ENCODE data around the gene ULK4.

The ULK4 gene

DNA sequence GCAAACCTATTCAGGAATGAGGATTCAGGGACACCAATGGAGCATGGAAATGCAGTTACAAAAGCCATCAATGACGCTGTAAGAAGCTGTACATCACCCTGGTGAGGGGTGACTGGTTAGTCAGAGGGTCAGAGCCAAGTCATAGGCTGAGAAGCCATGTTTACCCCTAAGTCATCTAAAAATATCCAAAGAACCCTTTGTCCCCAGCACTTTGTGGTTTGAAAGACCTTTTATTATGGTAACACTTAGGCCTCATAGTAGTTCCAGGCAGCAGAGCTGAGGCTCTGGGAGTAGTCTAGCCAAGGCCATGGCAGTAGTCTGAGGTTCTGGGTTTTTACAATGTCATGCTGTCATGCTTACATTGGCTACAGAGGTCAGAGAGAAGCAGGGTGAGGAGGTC is 631.4 kb downstream of the ULK4 start:
- DNase-seq: no peak

- no peak for DNase-seq
These were observed 632.0 kb downstream of the ULK4 start for GRCh38 chr3:41329881-41330280.

GRCh38 chr3:41328926-41329325 is 633.0 kb downstream of the ULK4 start:
- DNase-seq: no peak

DNA sequence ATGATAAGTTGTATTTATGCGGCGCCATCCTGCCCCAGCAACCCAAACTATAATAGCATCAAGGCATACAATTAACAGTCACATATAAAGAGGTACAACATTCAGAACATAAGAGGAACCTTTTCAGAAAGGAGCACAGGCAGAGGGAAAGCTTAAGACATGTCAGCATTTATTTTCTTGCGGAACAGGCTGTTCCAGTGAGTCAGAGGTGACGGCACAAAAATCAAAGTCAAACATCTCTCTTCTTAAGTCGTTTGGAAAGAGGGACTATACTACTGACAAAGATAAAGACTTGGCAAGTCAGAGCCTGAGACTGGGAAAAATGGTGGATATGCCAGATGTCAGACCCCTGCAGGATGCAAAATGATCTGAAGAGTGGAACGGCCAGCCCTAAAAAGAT is 634.2 kb downstream of the ULK4 start:
- DNase-seq: no peak

GRCh38 chr3:41324156-41324475 is 637.8 kb downstream of the ULK4 start:
- DNase-seq: no peak

DNA sequence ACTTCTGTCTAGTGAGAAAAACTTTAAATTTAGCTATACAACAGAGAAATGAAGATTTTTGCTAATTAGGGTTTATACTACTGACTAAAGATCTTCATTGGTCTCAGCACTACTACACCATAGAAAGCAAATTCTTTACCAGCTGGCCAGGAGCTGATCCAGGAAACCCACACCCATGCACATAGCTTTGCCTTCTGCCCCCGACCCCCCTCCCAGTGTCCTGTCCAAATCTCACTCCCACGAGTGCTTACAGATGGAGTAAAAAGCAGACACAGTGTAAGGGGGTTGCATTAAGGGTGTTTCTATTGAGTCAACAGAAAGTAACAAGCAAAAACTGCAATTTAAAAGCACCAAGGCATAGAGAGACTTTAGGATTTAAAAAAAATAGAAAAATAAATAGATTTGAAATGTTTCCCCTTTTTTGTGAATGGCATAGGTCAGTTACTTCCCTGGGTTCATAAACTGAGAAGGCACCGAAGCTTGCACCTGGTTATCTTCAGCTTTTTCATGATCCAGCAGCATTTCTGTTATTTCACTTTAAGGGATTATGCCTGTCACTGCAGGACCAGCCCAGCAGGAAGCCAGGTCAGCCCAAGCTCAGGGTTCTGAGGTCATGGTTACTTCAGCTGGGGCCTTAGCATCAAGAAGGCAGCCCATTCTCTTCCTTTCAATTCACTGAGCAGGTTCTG is 638.3 kb downstream of the ULK4 start:
- no peak for DNase-seq

- DNase-seq: no peak
These were observed 640.3 kb downstream of the ULK4 start for GRCh38 chr3:41321642-41321980.

DNA sequence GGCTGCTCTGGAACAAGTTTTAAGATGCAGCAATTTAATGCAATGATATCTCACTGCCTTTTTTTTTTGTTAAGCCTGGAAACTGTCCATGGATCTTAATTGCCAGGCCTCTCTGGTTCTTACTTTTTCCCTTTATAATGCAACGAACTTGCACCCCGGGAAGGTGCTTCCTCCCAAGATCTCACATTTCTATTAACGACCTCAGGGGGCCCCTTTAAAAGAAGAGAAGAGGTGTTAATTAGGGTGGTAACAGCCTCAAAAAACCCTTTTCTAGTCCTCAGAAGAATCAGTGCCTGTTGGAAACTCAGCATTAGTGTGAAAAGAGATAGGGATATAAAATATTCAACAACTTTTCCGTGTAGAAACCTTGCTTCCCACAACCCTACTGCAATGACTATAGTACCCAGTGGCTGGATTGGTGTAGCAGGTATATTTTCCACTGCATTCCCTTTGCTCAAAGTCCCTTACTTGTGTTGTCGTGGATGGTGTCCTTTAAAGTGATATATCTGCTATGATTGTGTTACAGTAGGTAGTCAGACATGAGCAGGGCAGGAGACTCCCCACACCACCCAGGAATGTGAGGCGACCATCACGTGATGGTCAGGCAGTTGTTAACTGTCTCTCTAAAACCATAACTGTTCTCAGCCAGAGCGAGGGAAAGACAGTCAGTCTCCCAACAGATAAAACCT is 640.8 kb downstream of the ULK4 start:
- no peak for DNase-seq

DNA sequence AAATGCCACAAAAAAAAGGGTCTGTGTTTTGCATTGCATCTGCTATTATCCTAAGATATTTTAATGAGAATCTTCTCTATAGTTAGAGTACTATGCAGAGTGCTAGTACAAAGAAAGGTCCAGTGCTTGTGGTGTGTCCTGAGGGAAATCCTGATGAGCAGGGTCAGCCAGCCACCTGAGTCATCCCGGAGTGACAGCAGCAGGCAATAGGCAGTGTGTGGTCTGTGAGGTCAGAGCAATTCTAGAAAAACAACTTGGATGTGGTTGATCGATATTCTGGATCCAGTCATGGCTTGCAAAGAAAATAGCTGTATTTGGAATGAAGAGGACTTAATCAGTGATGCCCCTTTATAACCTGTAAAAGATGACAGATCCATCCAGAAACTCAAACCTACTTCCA is 643.4 kb downstream of the ULK4 start:
- no peak for DNase-seq

DNA sequence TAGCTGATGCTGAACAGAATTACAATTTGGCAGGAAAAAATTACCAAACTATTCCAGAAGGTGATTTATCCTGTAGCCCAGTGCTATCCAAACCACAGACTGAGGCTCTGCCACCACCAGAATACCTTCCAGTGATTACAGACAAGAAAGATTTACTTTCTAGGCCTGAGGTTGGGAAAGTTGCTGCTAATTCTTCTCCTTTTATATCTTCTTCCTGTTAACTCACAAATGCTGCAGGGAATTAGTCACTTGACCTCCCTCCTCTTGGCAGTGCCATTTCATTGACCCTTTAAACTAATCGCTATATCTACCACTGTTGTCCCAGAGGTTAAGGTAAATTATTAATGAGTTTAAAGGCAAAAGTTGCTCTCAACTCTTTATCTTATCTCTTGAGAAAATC is 644.2 kb downstream of the ULK4 start:
- DNase-seq: no peak

GRCh38 chr3:41317298-41317697 is 644.6 kb downstream of the ULK4 start:
- DNase-seq: no peak

DNA sequence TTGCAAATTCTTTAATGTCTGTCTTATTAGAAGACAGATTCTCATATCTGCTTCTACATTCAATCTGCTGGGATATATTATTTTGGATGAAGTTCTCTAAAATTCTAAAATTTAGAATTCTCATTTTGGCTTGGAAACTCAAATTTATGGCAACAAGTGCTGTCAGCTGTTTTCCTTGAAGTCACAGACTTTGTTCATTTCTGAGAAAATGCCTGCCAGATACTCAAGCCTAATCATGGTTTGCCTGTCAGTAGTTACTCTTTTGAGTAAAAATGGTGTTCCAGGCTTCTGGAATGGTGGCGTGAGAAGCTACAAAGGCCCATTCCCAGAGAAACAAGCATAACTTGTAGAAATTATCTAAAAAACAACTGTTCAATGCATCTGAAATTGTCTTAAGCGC is 646.8 kb downstream of the ULK4 start:
- no peak for DNase-seq

- DNase-seq: no peak
These were observed 653.8 kb downstream of the ULK4 start for GRCh38 chr3:41308119-41308518.

- no peak for DNase-seq
These were observed 654.8 kb downstream of the ULK4 start for GRCh38 chr3:41307065-41307464.

DNA sequence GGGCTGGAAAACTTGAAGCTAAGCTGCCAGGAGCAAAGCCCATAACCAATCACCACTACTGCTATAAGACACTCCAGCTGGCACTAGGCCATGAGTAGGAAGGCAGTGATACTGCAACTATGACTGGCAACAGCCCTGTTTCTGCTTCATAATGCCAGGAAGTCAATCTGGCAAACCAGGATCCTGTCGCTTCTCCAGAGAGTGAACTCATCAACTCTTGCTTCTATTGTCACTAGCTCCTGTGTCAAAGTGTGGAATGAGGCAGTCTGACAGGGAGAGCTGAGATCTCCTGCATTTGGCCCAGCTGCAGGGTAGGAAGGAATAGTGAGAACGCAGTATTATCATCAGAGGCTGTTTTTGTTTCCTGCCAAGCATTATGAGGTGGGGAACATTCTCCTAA is 657.3 kb downstream of the ULK4 start:
- DNase-seq: no peak

DNA sequence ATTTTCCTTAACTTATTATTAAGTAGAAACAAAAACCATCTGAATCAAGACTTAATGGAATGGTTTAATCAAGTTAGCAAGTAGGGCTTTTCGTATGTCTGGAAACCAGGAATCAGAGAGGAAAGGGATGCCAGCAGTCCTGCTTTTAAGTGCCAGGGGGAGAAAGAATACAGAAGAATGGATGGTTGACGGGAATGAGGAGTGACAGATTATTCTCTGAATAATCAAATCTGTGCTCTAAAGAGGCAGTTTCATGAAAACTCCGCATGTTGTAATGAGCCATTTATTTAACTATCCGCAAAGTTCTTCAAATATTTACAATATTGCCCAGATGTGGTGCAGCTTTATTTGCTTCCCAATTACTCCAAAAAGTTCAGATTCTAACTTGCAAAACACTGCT is 659.6 kb downstream of the ULK4 start:
- DNase-seq: no peak

- DNase-seq: no peak
These were observed 660.4 kb downstream of the ULK4 start for GRCh38 chr3:41301548-41301947.

- DNase-seq: no peak
These were observed 662.9 kb downstream of the ULK4 start for GRCh38 chr3:41299036-41299435.

GRCh38 chr3:41297750-41298149 is 664.2 kb downstream of the ULK4 start:
- no peak for DNase-seq

DNA sequence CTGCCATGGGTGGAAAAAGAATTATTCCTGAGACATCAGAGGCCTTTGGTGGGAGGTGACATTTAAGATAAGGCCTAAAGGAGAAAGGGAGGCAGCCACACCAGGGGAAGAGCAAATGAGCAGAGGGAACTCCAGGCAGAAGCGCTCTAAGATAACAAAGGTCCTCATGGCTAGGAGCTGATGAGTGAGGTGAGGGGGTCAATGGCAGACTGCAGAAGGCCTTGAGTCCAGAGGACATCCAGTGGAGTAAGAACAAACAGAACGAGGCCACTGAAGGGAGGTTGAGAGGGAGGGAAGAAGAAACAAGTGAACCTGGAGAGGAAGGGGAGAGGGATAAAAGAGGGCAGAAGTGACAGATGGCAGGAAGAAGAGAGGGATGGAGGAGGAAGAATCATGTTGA is 665.3 kb downstream of the ULK4 start:
- no peak for DNase-seq

DNA sequence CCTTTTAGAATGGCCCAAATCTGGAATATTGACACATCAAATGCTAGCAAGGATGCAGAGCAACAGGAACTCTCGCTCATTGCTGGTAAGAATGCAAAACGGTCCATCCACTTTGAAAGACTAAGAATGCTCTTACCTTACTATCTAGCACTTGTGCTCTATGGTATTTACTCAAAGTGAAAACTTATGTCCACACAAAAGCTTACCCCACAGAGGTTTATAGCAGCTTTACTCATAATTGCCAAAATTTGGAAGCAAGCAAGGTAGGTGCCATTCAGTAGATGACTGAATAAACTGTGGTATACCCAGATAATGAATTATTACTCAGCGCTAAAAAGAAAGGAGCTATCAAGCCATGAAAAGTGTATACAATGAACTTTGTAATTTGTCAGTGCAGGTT is 666.2 kb downstream of the ULK4 start:
- DNase-seq: no peak

DNA sequence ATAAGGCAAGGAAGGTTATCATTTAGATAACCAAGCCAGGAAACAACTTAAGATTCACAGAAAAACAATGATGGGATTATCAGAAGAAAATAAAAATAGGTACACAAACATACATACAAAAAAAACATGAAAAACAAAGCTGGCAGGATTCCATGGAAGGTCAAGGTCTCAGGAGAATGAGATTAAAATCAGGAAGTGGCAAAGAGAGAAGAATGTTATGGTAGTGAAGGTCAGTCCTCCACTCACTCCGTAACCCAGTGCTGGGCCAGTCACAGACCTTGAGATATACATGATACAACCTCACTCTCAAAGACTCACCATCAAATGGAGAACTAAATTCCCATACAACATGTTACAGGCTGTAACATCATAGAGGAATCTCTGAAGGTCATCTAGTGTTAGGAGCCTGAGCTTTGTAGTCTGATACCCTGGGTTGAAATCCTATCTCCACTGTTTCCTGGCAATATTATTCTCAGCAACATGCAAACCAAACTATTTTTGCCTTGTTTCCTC is 668.7 kb downstream of the ULK4 start:
- no peak for DNase-seq

DNA sequence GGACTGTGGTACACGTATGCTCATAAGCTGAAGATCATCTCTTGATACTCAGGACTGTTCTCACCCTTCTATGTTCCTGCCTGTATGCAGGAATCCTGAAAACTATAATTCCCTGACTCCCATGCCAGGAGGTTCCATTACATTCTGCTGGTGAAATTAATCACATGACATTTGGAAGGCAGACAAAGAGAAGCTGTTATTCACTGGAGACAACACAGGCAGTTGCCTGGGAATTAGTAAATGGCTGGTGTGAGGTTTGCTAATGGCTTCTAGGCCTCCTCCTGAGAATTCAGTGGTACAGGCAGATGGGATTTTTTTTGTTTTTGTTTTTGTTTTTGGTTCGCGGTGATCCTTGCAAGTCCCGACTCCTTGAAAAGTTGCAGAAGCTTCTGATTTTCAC is 671.2 kb downstream of the ULK4 start:
- DNase-seq: no peak

GRCh38 chr3:41290306-41290705 is 671.6 kb downstream of the ULK4 start:
- no peak for DNase-seq

- DNase-seq: no peak
These were observed 673.1 kb downstream of the ULK4 start for GRCh38 chr3:41288785-41289184.

Data from stimulated activated CD4-positive, alpha-beta T cell treated with anti-CD3 and anti-CD28 coated beads, Interleukin-2, amount 100 ng/mL, for 24 hours (primary cell).